GM12878 (cell line): ENCODE measurements around the gene COL23A1. TPM values are rescaled to one million over a fixed set of nuclear protein-coding genes. Genes with fewer than 3 reads are reported as not detected.

ENCODE experiments used
- ATAC-seq: fragments of 200-7000 bp; cut with Tn5 transposase; 3 replicates; pipeline ENCODE4 v1.9.1; 2020; ENCODE audit warnings: mild to moderate bottlenecking, moderate library complexity
- BruUV-seq: library from RNA; stranded (reverse); fragments of 400-500 nt; replicated peaks from 2 replicates; lab custom pipeline; 2021; lab: Mats Ljungman, UMichigan
- CTCF ChIA-PET: fragments of 300-600 bp; sonication (Branson Sonifier 250); formaldehyde crosslinking; extraction: SDS; loops from one replicate; lab custom pipeline; 2021; ENCODE audit warnings: inconsistent platforms; lab: Yijun Ruan, JAX
- POLR2A ChIA-PET: fragments of 350-600 bp; formaldehyde crosslinking; extraction: SDS; loops from one replicate; lab custom pipeline; 2021; ENCODE audit warnings: inconsistent platforms; lab: Charles Lee
- RAD21 ChIA-PET: fragments of 300-600 bp; sonication (Branson Sonifier 250); formaldehyde crosslinking; loops from one replicate; lab custom pipeline; 2023; ENCODE audit warnings: antibody characterized with exemption; ENCODE audit not compliant: unreplicated experiment; lab: Charles Lee
- SMC1A ChIA-PET: fragments of 300-600 bp; sonication (Branson Sonifier 250); formaldehyde crosslinking; loops from one replicate; lab custom pipeline; 2023; ENCODE audit not compliant: unreplicated experiment, uncharacterized antibody; lab: Charles Lee
- DNase-seq: peaks from one replicate; pipeline ENCODE4 v3.0.0-alpha.2; 2011; ENCODE audit warnings: low read depth, low spot score
- FAIRE-seq: peaks from 3 replicates; lab custom pipeline; 2011; peaks lifted over from hg19 to GRCh38; lab: Jason Lieb, UNC
- H2AFZ ChIP-seq: 2 replicates; pipeline ENCODE4 v1.6.0; 2011; ENCODE audit warnings: low read depth, low read length, control low read depth; ENCODE audit not compliant: control insufficient read depth
- H3K27ac ChIP-seq: 2 replicates; pipeline ENCODE4 v1.5.1; 2011; ENCODE audit warnings: control low read depth; ENCODE audit not compliant: control insufficient read depth, insufficient read depth
- H3K27me3 ChIP-seq, 2 experiments: replicated peaks in 1 of 2; 2 replicates each; pipeline versions ENCODE4 v1.6.0 to v1.6.1; 2011; ENCODE audit warnings: low read length in 1 of 2; ENCODE audit not compliant: control insufficient read depth in 2 of 2, insufficient read depth in 2 of 2
- H3K36me3 ChIP-seq, 2 experiments: 2 replicates each; pipeline ENCODE4 v1.5.1; 2011; ENCODE audit warnings: low read length in 1 of 2; ENCODE audit not compliant: control insufficient read depth in 2 of 2, insufficient read depth in 2 of 2
- H3K4me1 ChIP-seq: 2 replicates; pipeline ENCODE4 v1.6.1; 2011; ENCODE audit warnings: mild to moderate bottlenecking, low read length, moderate library complexity, mixed read lengths; ENCODE audit not compliant: control insufficient read depth, insufficient read depth
- H3K4me2 ChIP-seq: 2 replicates; pipeline ENCODE4 v1.6.0; 2011; ENCODE audit warnings: control low read depth; ENCODE audit not compliant: control insufficient read depth, insufficient read depth
- H3K4me3 ChIP-seq: fragments of 200-600 bp; sonication (generic); 2 replicates; pipeline ENCODE4 v1.5.1; 2016
- H3K79me2 ChIP-seq: 2 replicates; pipeline ENCODE4 v1.6.0; 2011; ENCODE audit warnings: low read length; ENCODE audit not compliant: control insufficient read depth, insufficient read depth
- H3K9ac ChIP-seq: 2 replicates; pipeline ENCODE4 v1.8.0; 2011; ENCODE audit warnings: low read length, control low read depth, mixed read lengths; ENCODE audit not compliant: control insufficient read depth, insufficient read depth
- H3K9me3 ChIP-seq: replicated peaks from 3 replicates; pipeline ENCODE4 v1.5.1; 2011; ENCODE audit warnings: mild to moderate bottlenecking, low read length; ENCODE audit not compliant: control insufficient read depth, insufficient read depth
- H4K20me1 ChIP-seq: 2 replicates; pipeline ENCODE4 v1.6.0; 2011; ENCODE audit not compliant: control insufficient read depth, insufficient read depth
- BHLHE40 ChIP-seq, 2 experiments: fragments of 450-650 bp in 1 of 2; IDR thresholded peaks; 2 replicates each; pipeline ENCODE4 v1.6.1; 2011 to 2017; ENCODE audit warnings: low read depth in 2 of 2, borderline replicate concordance in 1 of 2, improper control_type of control experiment in 1 of 2, low read length in 1 of 2, mild to moderate bottlenecking in 1 of 2
- DPF2 ChIP-seq: fragments of 450-650 bp; IDR thresholded peaks from 2 replicates; pipeline ENCODE4 v1.6.1; 2017; ENCODE audit warnings: mild to moderate bottlenecking
- EZH2 ChIP-seq: IDR thresholded peaks from 2 replicates; pipeline ENCODE4 v1.6.1; 2012; ENCODE audit warnings: low read depth, mild to moderate bottlenecking, control low read depth, inconsistent platforms, low read length, borderline replicate concordance; ENCODE audit not compliant: control insufficient read depth
- FOS ChIP-seq: IDR thresholded peaks from 3 replicates; pipeline ENCODE4 v1.6.1; 2011; ENCODE audit warnings: borderline replicate concordance; ENCODE audit not compliant: insufficient read length; ENCODE audit errors: extremely low read depth
- IRF4 ChIP-seq: IDR thresholded peaks from 2 replicates; pipeline ENCODE4 v1.6.1; 2011; ENCODE audit warnings: low read depth, low read length
- JUND ChIP-seq: IDR thresholded peaks from 2 replicates; pipeline ENCODE4 v1.6.1; 2012; ENCODE audit warnings: low read depth, mild to moderate bottlenecking, low read length, improper control_type of control experiment, moderate library complexity
- KAT2A ChIP-seq: conservative IDR thresholded peaks from 2 replicates; pipeline ENCODE4 v1.6.1; 2011; ENCODE audit warnings: low read depth, low read length; ENCODE audit not compliant: control insufficient read depth
- KLF5 ChIP-seq: fragments of 450-650 bp; IDR thresholded peaks from 2 replicates; pipeline ENCODE4 v1.6.1; 2014; ENCODE audit warnings: mild to moderate bottlenecking; ENCODE audit not compliant: partially characterized antibody
- LARP7 ChIP-seq: fragments of 450-650 bp; IDR thresholded peaks from 2 replicates; pipeline ENCODE4 v1.6.1; 2017; ENCODE audit warnings: mild to moderate bottlenecking
- MLLT1 ChIP-seq: fragments of 450-650 bp; IDR thresholded peaks from 2 replicates; pipeline ENCODE4 v1.6.1; 2016; ENCODE audit warnings: mild to moderate bottlenecking
- NR2C2 ChIP-seq: IDR thresholded peaks from 2 replicates; pipeline ENCODE4 v1.6.1; 2011; ENCODE audit warnings: borderline replicate concordance, low read depth; ENCODE audit not compliant: control insufficient read depth, insufficient read length
- REST ChIP-seq: IDR thresholded peaks from 2 replicates; pipeline ENCODE4 v1.6.1; 2012; ENCODE audit warnings: mild to moderate bottlenecking, low read depth, low read length
- SMAD5 ChIP-seq: IDR thresholded peaks from 2 replicates; pipeline ENCODE4 v1.6.1; 2016; ENCODE audit warnings: antibody characterized with exemption, low read depth
- SP1 ChIP-seq: IDR thresholded peaks from one replicate; pipeline ENCODE4 v1.6.1; 2011; ENCODE audit warnings: low read depth, low read length
- SREBF1 ChIP-seq: IDR thresholded peaks from 2 replicates; pipeline ENCODE4 v1.6.1; 2012; ENCODE audit warnings: mild to moderate bottlenecking, low read length
- YY1 ChIP-seq: IDR thresholded peaks from 2 replicates; pipeline ENCODE4 v1.6.1; 2011; ENCODE audit warnings: low read depth, mild to moderate bottlenecking, low read length
- ZNF217 ChIP-seq: fragments of 450-650 bp; IDR thresholded peaks from 2 replicates; pipeline ENCODE4 v1.6.1; 2017; ENCODE audit warnings: antibody characterized with exemption, mild to moderate bottlenecking
- ZSCAN29 ChIP-seq: fragments of 450-650 bp; IDR thresholded peaks from 2 replicates; pipeline ENCODE4 v1.6.1; 2017; ENCODE audit warnings: mild to moderate bottlenecking, moderate library complexity
- ZZZ3 ChIP-seq: IDR thresholded peaks from 2 replicates; pipeline ENCODE4 v1.6.1; 2011; ENCODE audit warnings: low read depth; ENCODE audit not compliant: control insufficient read depth, insufficient read length
- WGBS: methylation state at CpG from one replicate; pipeline ENCODE4 v1.1.6; 2016; ENCODE audit warnings: low lambda C conversion rate; ENCODE audit not compliant: insufficient replicate concordance, insufficient coverage; ENCODE audit errors: missing lambda C conversion rate; 5-methylcytosine and 5-hydroxymethylcytosine counted together
- in situ Hi-C: fragments of 300-500 bp; cut with MboI; formaldehyde crosslinking; loops from 9 replicates; pipeline ENCODE4 v1.14.3; 2018; ENCODE audit warnings: mixed read lengths
- intact Hi-C: fragments of 100-400 bp; cut with micrococcal nuclease; formaldehyde crosslinking; loops from one replicate; pipeline ENCODE4 v1.14.2; 2022; ENCODE audit not compliant: unreplicated experiment
- polyA plus RNA-seq, 11 experiments: library from polyadenylated mRNA; depleted of rRNA in 4 of 11; unstranded in 6 of 11; stranded (reverse) in 5 of 11; fragments of >200 nt; fragmentation: Nextera tagmentation in 4 of 11; fragmentation: Illumina TruSeq in 1 of 11; extraction: Ambion mirVana in 4 of 11; extraction: Trizol in 1 of 11; gene quantifications; 1 replicate in 1 of 11; 2 replicates in 10 of 11; pipeline versions ENCODE4 v1.2.1 to v1.2.3, GENCODE V29; 2011 to 2016; ENCODE audit warnings: inconsistent platforms in 2 of 11, missing spikeins in 2 of 11, low read depth in 1 of 11
- total RNA-seq, 4 experiments: library from RNA; depleted of rRNA in 3 of 4; stranded (reverse); fragments of >200 nt in 3 of 4; fragmentation: Illumina TruSeq in 1 of 4; extraction: Trizol in 1 of 4; gene quantifications; 2 replicates each; pipeline versions ENCODE4 v1.2.1 to v1.2.3, GENCODE V29; 2013 to 2021

The COL23A1 gene
- total and polyA plus RNA-seq, 10 of the 15 experiments (the other 5 are each of a cell fraction or from before 2014, with no cell fraction given), result 0.03 to 0.83 (median 0.09) TPM; not detected in 5

- ChIA-PET RAD21 (no interaction called here), POLR2A (no interaction called here), CTCF (no interaction called here), SMC1A (no interaction called here)
- Histone ChIP-seq H3K27ac (no peak overlapping the region), H3K9me3 (no peaks in the 10 kb centered on the region), H4K20me1 (no peaks in the 10 kb centered on the region), H3K36me3 (no peaks in the 10 kb centered on the region), H3K9ac (no peak overlapping the region), H3K4me3 (no peak overlapping the region), H3K79me2 (no peaks in the 10 kb centered on the region), H3K27me3 (peaks cover 0 to 1% of the 10 kb centered on the region in 2 experiments; a peak in 1 of 4 replicates), H2AFZ (no peak overlapping the region), H3K4me2 (no peak overlapping the region), H3K4me1 (no peaks in the 10 kb centered on the region)
- in situ Hi-C loops, result no loop called here
- BruUV-seq, result no TSS peak
- DNase-seq (no peak), ATAC-seq (no peak), FAIRE-seq (no peak)
- 0% methylated on average over 1 of the region's 3 CpGs for WGBS
- TF ChIP-seq SREBF1 (no peak), ZNF217 (no peak), MLLT1 (no peak), DPF2 (no peak), FOS (no peak), EZH2 (no peak), JUND (no peak), KAT2A (no peak), ZZZ3 (no peak), ZSCAN29 (no peak), SP1 (no peak), LARP7 (no peak), YY1 (no peak), SMAD5 (no peak), NR2C2 (no peak), KLF5 (no peak), IRF4 (no peak), BHLHE40 (IDR thresholded peaks at IDR 0.05; ENCODE audit: borderline replicate concordance in 1 of 2, low read depth in 2 of 2, low read length in 1 of 2) (no peak), REST (no peak)
- intact Hi-C loops, result no loop called here
Measured at GRCh38 chr5:178420354-178420781, 169.8 kb downstream of the COL23A1 start.
